Epithelial cell of prostate (primary cell): Measurements from ENCODE around the gene LUC7L3.
"Not testable (repeated sequence)": the region's sequence is repeated elsewhere in the genome, so short reads cannot be mapped to it uniquely, and the experiment has no call there.

ENCODE experiments used
- DNase-seq: peaks from one replicate; pipeline ENCODE4 v3.0.0-alpha.2; 2011; ENCODE audit warnings: low read depth, low spot score
- H3K27ac ChIP-seq: fragments of 450-650 bp; 2 replicates; pipeline ENCODE4 v1.5.1; 2017; ENCODE audit warnings: mild to moderate bottlenecking

Gene LUC7L3

GRCh38 chr17:50708050-50709000, 11.1 kb upstream of the LUC7L3 start:
- no peak for DNase-seq

GRCh38 chr17:50709053-50709452, 10.3 kb upstream of the LUC7L3 start:
- H3K27ac ChIP-seq: peak overlapping the region; percentile 96
- DNase-seq: not testable (repeated sequence)

More at GRCh38 chr17:50708050-50709000, 11.1 kb upstream of the LUC7L3 start:
- H3K27ac ChIP-seq: peak overlapping the region; percentile 96

- DNase-seq: no peak
- H3K27ac ChIP-seq: no peak overlapping the region
These were observed 9.4 kb upstream of the LUC7L3 start for GRCh38 chr17:50710025-50710424.

- no peak overlapping the region for H3K27ac ChIP-seq
- DNase-seq: no peak
These were observed 8.8 kb upstream of the LUC7L3 start for GRCh38 chr17:50710650-50711049.

- DNase-seq: no peak
- H3K27ac ChIP-seq: no peak overlapping the region
These were observed 6.8 kb upstream of the LUC7L3 start for GRCh38 chr17:50712641-50713040.

GRCh38 chr17:50715471-50715870, 3.9 kb upstream of the LUC7L3 start:
- DNase-seq: no peak
- no peak overlapping the region for H3K27ac ChIP-seq

- H3K27ac ChIP-seq: peak overlapping the region; percentile 86
- no peak for DNase-seq
These were observed 756 bp downstream of the LUC7L3 start for GRCh38 chr17:50719924-50720794.

GRCh38 chr17:50721194-50722010, 2.0 kb downstream of the LUC7L3 start:
- no peak for DNase-seq
- no peak overlapping the region for H3K27ac ChIP-seq

- no peak overlapping the region for H3K27ac ChIP-seq
- no peak for DNase-seq
These were observed 3.3 kb downstream of the LUC7L3 start for GRCh38 chr17:50722746-50723145.

- DNase-seq, H3K27ac ChIP-seq: not testable (repeated sequence)
These were observed 5.2 kb downstream of the LUC7L3 start for GRCh38 chr17:50724622-50725021.

GRCh38 chr17:50725769-50726655, 6.6 kb downstream of the LUC7L3 start:
- no peak for DNase-seq
- H3K27ac ChIP-seq: no peak overlapping the region

- no peak for DNase-seq
These were observed 8.7 kb downstream of the LUC7L3 start for GRCh38 chr17:50728112-50728429.

GRCh38 chr17:50728881-50729765, 9.7 kb downstream of the LUC7L3 start:
- DNase-seq: no peak
- H3K27ac ChIP-seq: no peak overlapping the region

More at GRCh38 chr17:50728112-50728429, 8.7 kb downstream of the LUC7L3 start:
- no peak overlapping the region for H3K27ac ChIP-seq

GRCh38 chr17:50731575-50732460, 12.4 kb downstream of the LUC7L3 start:
- DNase-seq: no peak

GRCh38 chr17:50735287-50735686, 15.9 kb downstream of the LUC7L3 start:
- no peak for DNase-seq
- no peak overlapping the region for H3K27ac ChIP-seq

More at GRCh38 chr17:50731575-50732460, 12.4 kb downstream of the LUC7L3 start:
- no peak overlapping the region for H3K27ac ChIP-seq

- no peak overlapping the region for H3K27ac ChIP-seq
- DNase-seq: no peak
These were observed 17.8 kb downstream of the LUC7L3 start for GRCh38 chr17:50737118-50737698.

- H3K27ac ChIP-seq: no peak overlapping the region
- no peak for DNase-seq
These were observed 19.7 kb downstream of the LUC7L3 start for GRCh38 chr17:50739098-50739497.
